Measurements from ENCODE around the gene SNX10.

The SNX10 gene

GRCh38 chr7:26378016-26378415, 86.4 kb downstream of the SNX10 start:
- ChIA-PET POLR2A (interaction anchor here (1.5 kb wide), 1 partner anchor 125 kb away, joined by 3 read pairs; no protein-coding TSS in a partner anchor), CTCF (interaction anchor here (0.7 to 1.4 kb wide), 4 partner anchors 10 to 288 kb away, joined by 3 to 6 read pairs (median 5); no protein-coding TSS in a partner anchor)
- DNase-seq (ENCODE audit: extremely low spot score), result no peak
- TF ChIP-seq SUZ12 (IDR thresholded peaks at IDR 0.05) (no peak), ELF4 (IDR thresholded peaks at IDR 0.05) (no peak), NFRKB (IDR thresholded peaks at IDR 0.05) (no peak), BHLHE40 (IDR thresholded peaks at IDR 0.05; ENCODE audit: borderline replicate concordance) (no peak), LEF1 (IDR thresholded peaks at IDR 0.05; ENCODE audit: borderline replicate concordance) (no peak), ZNF384 (IDR thresholded peaks at IDR 0.05) (no peak), FOXM1 (IDR thresholded peaks at IDR 0.05; ENCODE audit: borderline replicate concordance) (no peak), HDGF (IDR thresholded peaks at IDR 0.05; ENCODE audit: borderline replicate concordance) (no peak)

DNA sequence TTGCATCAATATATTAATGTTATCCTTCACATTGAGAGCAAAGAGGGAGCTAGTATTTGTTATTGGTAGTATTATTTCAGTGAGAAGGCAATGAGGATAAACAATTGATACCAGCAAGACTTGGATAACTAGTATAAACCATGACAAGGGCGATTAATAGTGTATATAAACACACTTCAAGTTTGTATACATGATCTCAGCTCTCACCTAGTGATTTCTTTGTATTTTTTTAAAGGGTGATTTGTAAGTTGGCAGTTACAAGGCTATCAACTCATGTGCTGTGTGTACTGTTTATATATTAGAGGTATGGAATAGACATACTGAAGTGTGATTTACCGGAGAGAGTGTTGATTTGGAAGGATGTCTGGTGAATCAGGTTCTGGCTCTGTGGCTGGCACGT, 88.0 kb downstream of the SNX10 start:
- TF ChIP-seq FOXM1 (IDR thresholded peaks at IDR 0.05; ENCODE audit: borderline replicate concordance), result no peak
- TF ChIP-seq, protein P1, sequence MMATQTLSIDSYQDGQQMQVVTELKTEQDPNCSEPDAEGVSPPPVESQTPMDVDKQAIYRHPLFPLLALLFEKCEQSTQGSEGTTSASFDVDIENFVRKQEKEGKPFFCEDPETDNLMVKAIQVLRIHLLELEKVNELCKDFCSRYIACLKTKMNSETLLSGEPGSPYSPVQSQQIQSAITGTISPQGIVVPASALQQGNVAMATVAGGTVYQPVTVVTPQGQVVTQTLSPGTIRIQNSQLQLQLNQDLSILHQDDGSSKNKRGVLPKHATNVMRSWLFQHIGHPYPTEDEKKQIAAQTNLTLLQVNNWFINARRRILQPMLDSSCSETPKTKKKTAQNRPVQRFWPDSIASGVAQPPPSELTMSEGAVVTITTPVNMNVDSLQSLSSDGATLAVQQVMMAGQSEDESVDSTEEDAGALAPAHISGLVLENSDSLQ (IDR thresholded peaks at IDR 0.05), result peak; percentile 71
- POLR2A ChIA-PET, result no interaction called here
- DNase-seq (ENCODE audit: extremely low spot score), result no peak
- CTCF ChIA-PET, result interaction anchor here (1.4 kb wide), 1 partner anchor 121 kb away, joined by 6 read pairs; no protein-coding TSS in a partner anchor

DNA sequence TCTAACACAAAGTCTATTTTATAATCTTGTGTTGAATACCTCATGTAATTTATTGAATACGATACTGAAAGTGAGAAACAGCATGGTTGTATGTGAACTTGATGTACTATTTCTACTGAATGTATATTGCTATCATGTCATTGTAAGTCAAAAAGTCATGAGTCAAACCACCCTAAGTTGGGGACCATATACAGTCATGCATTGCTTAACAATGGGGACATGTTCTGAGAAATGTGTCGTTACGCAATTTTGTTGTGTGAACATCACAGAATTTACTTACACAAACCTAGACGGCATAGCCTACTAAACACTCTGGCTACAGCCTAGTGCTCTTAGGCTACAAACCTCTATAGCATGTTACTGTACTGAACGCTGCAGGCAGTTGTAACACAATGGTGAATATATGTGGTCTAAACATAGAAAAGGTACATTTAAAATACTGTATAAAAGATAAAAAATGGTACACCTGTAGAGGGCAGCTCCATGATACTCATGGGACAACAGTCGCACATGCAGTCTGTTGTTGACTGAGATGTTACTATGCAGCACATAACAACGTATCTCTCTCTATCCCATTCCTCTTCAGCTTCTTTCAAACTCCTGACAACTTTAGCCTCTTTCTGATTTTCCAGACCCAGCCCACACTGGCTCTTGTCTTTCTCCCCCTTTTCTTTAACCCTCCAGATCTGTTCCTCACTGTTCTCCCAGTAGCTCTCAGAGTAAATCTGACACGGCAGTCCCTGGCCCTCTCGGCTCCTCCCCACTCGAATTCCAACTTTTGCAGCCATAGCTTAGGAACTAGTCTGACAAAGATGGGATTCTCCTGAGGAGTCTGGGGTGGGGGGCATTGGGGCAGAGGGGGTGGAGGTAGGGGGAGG, 90.1 kb downstream of the SNX10 start:
- ChIA-PET POLR2A (no interaction called here), CTCF (interaction anchor here (0.7 kb wide), 1 partner anchor 18 kb away, joined by 3 read pairs; no protein-coding TSS in a partner anchor)
- no peak for DNase-seq (ENCODE audit: extremely low spot score)
- no peak for TF ChIP-seq ZNF384 (IDR thresholded peaks at IDR 0.05)
- TF ChIP-seq FOXM1 (IDR thresholded peaks at IDR 0.05; ENCODE audit: borderline replicate concordance), result no peak
- TF ChIP-seq ELF4 (IDR thresholded peaks at IDR 0.05), result no peak
- no peak for TF ChIP-seq BHLHE40 (IDR thresholded peaks at IDR 0.05; ENCODE audit: borderline replicate concordance)
- no peak for TF ChIP-seq TARDBP (IDR thresholded peaks at IDR 0.05)
- TF ChIP-seq LEF1 (IDR thresholded peaks at IDR 0.05; ENCODE audit: borderline replicate concordance), result no peak
- TF ChIP-seq CTBP1 (IDR thresholded peaks at IDR 0.05; ENCODE audit: borderline replicate concordance), result no peak

DNA sequence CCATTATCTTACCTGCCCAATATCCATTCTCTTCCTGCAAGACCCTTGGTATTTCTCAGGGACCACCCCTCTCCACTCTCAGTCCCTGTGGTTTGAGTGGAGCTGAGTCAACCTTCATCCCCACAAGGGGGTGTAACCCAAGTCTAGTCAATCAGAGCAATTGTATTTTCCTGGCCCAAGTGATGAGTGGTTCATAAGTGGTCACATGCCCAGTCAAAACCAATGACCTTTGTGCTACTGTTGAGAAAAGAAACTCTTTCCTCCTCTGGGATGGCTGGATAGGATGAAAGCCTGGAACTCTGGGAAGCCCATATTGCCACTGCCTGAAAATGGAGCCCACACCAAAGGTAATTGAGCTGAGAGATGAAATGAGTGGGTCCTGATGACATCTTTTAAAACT, 93.6 kb downstream of the SNX10 start:
- POLR2A ChIA-PET, result no interaction called here
- DNase-seq (ENCODE audit: extremely low spot score), result no peak
- CTCF ChIA-PET, result interaction anchor here (0.7 kb wide), 1 partner anchor 12 kb away, joined by 3 read pairs; no protein-coding TSS in a partner anchor
- TF ChIP-seq SP1 (IDR thresholded peaks at IDR 0.05) (no peak), ELF4 (IDR thresholded peaks at IDR 0.05) (no peak), BHLHE40 (IDR thresholded peaks at IDR 0.05; ENCODE audit: borderline replicate concordance) (no peak), FOXA1 (IDR thresholded peaks at IDR 0.05) (no peak), ZNF384 (IDR thresholded peaks at IDR 0.05) (no peak), ARNT (IDR thresholded peaks at IDR 0.05) (no peak), FOXM1 (IDR thresholded peaks at IDR 0.05; ENCODE audit: borderline replicate concordance) (no peak), TARDBP (IDR thresholded peaks at IDR 0.05) (no peak), L3MBTL2 (conservative IDR thresholded peaks at IDR 0.05) (no peak), FOXK2 (IDR thresholded peaks at IDR 0.05) (no peak), LEF1 (IDR thresholded peaks at IDR 0.05; ENCODE audit: borderline replicate concordance) (no peak), CTBP1 (IDR thresholded peaks at IDR 0.05; ENCODE audit: borderline replicate concordance) (no peak)
- TF ChIP-seq, protein P1 (IDR thresholded peaks at IDR 0.05), result no peak

GRCh38 chr7:26387731-26388130, 96.1 kb downstream of the SNX10 start:
- POLR2A ChIA-PET, result no interaction called here
- no peak for TF ChIP-seq NFRKB (IDR thresholded peaks at IDR 0.05)
- TF ChIP-seq L3MBTL2 (conservative IDR thresholded peaks at IDR 0.05), result no peak
- no peak for TF ChIP-seq SUZ12 (IDR thresholded peaks at IDR 0.05)
- TF ChIP-seq TARDBP (IDR thresholded peaks at IDR 0.05), result no peak
- TF ChIP-seq BHLHE40 (IDR thresholded peaks at IDR 0.05; ENCODE audit: borderline replicate concordance), result no peak
- no peak for TF ChIP-seq LEF1 (IDR thresholded peaks at IDR 0.05; ENCODE audit: borderline replicate concordance)
- TF ChIP-seq SP1 (IDR thresholded peaks at IDR 0.05), result no peak
- DNase-seq (ENCODE audit: extremely low spot score), result no peak
- CTCF ChIA-PET, result interaction anchor here (1.4 kb wide), 1 partner anchor 10 kb away, joined by 3 read pairs; no protein-coding TSS in a partner anchor

DNA sequence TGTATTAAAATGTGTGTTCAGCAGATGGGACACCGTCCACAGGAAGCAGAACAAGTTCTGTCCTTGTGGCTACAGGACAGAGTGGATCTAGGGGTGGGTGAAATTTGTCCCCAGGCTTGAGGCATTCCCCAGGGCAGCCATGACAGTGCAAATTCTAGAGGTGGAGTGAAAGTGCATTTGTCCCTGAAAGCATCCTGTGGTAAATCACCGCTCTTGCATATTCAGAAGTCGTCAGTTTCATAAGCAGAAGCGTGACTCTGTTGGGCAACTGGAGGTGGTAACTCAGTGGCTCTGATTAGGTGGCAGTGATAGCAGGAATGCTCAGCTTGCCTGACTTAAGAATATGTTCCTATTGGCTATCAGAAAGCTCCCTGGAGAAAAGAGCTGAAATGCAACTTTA, 96.6 kb downstream of the SNX10 start:
- POLR2A ChIA-PET, result interaction anchor here (2.1 kb wide), 1 partner anchor 11 kb away, joined by 9 read pairs; no protein-coding TSS in a partner anchor
- CTCF ChIA-PET, result interaction anchor here (0.6 to 1.4 kb wide), 3 partner anchors 11 to 147 kb away, joined by 3 to 11 read pairs (median 4); no protein-coding TSS in a partner anchor
- DNase-seq (ENCODE audit: extremely low spot score), result no peak
- TF ChIP-seq SP1 (IDR thresholded peaks at IDR 0.05) (no peak), SUZ12 (IDR thresholded peaks at IDR 0.05) (no peak), FOXA1 (IDR thresholded peaks at IDR 0.05) (no peak), HDGF (IDR thresholded peaks at IDR 0.05; ENCODE audit: borderline replicate concordance) (no peak), ELF4 (IDR thresholded peaks at IDR 0.05) (no peak), FOXM1 (IDR thresholded peaks at IDR 0.05; ENCODE audit: borderline replicate concordance) (no peak), CTBP1 (IDR thresholded peaks at IDR 0.05; ENCODE audit: borderline replicate concordance) (no peak), LEF1 (IDR thresholded peaks at IDR 0.05; ENCODE audit: borderline replicate concordance) (no peak), L3MBTL2 (conservative IDR thresholded peaks at IDR 0.05) (no peak), FOXK2 (IDR thresholded peaks at IDR 0.05) (no peak)

Measured in HEK293T (cell line).